ENCODE results near the gene PLEKHH1.

GRCh38 chr14:67633451-67634147, 100.5 kb downstream of the PLEKHH1 start:
- TF ChIP-seq, protein P1, sequence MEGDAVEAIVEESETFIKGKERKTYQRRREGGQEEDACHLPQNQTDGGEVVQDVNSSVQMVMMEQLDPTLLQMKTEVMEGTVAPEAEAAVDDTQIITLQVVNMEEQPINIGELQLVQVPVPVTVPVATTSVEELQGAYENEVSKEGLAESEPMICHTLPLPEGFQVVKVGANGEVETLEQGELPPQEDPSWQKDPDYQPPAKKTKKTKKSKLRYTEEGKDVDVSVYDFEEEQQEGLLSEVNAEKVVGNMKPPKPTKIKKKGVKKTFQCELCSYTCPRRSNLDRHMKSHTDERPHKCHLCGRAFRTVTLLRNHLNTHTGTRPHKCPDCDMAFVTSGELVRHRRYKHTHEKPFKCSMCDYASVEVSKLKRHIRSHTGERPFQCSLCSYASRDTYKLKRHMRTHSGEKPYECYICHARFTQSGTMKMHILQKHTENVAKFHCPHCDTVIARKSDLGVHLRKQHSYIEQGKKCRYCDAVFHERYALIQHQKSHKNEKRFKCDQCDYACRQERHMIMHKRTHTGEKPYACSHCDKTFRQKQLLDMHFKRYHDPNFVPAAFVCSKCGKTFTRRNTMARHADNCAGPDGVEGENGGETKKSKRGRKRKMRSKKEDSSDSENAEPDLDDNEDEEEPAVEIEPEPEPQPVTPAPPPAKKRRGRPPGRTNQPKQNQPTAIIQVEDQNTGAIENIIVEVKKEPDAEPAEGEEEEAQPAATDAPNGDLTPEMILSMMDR (IDR thresholded peaks at IDR 0.05) = no peak
- no peak for TF ChIP-seq POLR2A (IDR thresholded peaks at IDR 0.05)
